Adrenal gland (tissue), 19 donors: ENCODE measurements around the gene TXNDC16. TPM values are rescaled to one million over a fixed set of nuclear protein-coding genes. Genes with fewer than 3 reads are reported as not detected.

Experiments
- DNase-seq, 7 donors: peaks; one replicate each; pipeline ENCODE4 v3.0.0-alpha.2; 2019 to 2020
- H3K27ac ChIP-seq, 5 donors: fragments of 200-600 bp; sonication (generic) in 4 of 5; 1 replicate in 3 of 5; 2 replicates in 2 of 5; pipeline versions ENCODE4 v1.5.1 to v1.8.0; 2016 to 2020; ENCODE audit warnings: mild to moderate bottlenecking in 1 of 5
- H3K27me3 ChIP-seq: fragments of 200-600 bp; 2 replicates; pipeline ENCODE4 v1.8.0; 2021
- H3K36me3 ChIP-seq, 2 donors: fragments of 200-600 bp; replicated peaks in 1 of 2; 1 replicate in 1 of 2; 2 replicates in 1 of 2; pipeline versions ENCODE4 v1.5.1 to v1.8.0; 2018 to 2022
- H3K4me1 ChIP-seq, 2 donors: fragments of 200-600 bp; replicated peaks in 1 of 2; 1 replicate in 1 of 2; 2 replicates in 1 of 2; pipeline versions ENCODE4 v1.5.1 to v1.8.0; 2018 to 2021
- H3K4me3 ChIP-seq, 4 donors: fragments of 200-600 bp; sonication (generic) in 3 of 4; one replicate each; pipeline ENCODE4 v1.5.1; 2016 to 2018
- H3K9me3 ChIP-seq, 3 donors: fragments of 200-600 bp; sonication (generic) in 1 of 3; replicated peaks in 1 of 3; 1 replicate in 2 of 3; 2 replicates in 1 of 3; pipeline versions ENCODE4 v1.5.1 to v1.8.0; 2016 to 2021
- CTCF ChIP-seq, 6 experiments: fragments of 450-650 bp in 4 of 6; fragments of 200-600 bp in 2 of 6; sonication (generic) in 1 of 6; IDR thresholded peaks; 1 replicate in 5 of 6; 2 replicates in 1 of 6; pipeline versions ENCODE4 v1.5.1 to v1.8.0; 2016 to 2021; ENCODE audit warnings: antibody characterized with exemption in 6 of 6, mild to moderate bottlenecking in 2 of 6, moderate library complexity in 1 of 6
- POLR2A ChIP-seq, 2 donors: fragments of 450-650 bp; IDR thresholded peaks; one replicate each; pipeline ENCODE4 v1.6.1; 2017; ENCODE audit warnings: antibody characterized with exemption in 2 of 2, mild to moderate bottlenecking in 2 of 2, moderate library complexity in 1 of 2
- WGBS, 4 donors: extraction: QIAGEN DNeasy Blood & Tissue Kit in 2 of 4; methylation state at CpG; one replicate each; pipeline versions ENCODE4 v1.1.5 to v1.1.7; 2013 to 2017; 5-methylcytosine and 5-hydroxymethylcytosine counted together
- intact Hi-C, 2 donors: fragments of 100-400 bp; cut with DNase I; formaldehyde crosslinking; loops; one replicate each; pipeline versions ENCODE4 v1.14.1 to v1.15.0; 2022 to 2023
- long read RNA-seq, 10 donors: library from polyadenylated mRNA in 3 of 10; unstranded in 2 of 10; stranded (forward) in 1 of 10; transcript quantifications; one replicate each; pipeline ENCODE4 v2.0.0 and lab custom pipeline, GENCODE V29; 2021 to 2026
- polyA plus RNA-seq, 3 donors: library from polyadenylated mRNA; stranded (reverse); fragments of 200-250 nt in 2 of 3; fragments of 350-450 nt in 1 of 3; fragmentation: Illumina TruSeq in 1 of 3; extraction: RNeasy Lipid Tissue Mini Kit (QIAGEN cat#74804) in 1 of 3; gene quantifications; one replicate each; pipeline ENCODE4 v1.2.3, GENCODE V29; 2013 to 2014
- total RNA-seq, 9 donors: library from RNA; depleted of rRNA in 4 of 9; stranded (reverse); fragments of >200 nt in 4 of 9; fragments of 120-200 nt in 1 of 9; fragmentation: NEBNext Ultra II Directional in 1 of 9; extraction: Animal tissue kit (Norgen Biotek cat#: 25700) in 1 of 9; gene quantifications; one replicate each; pipeline versions ENCODE4 v1.1.0 to v1.2.4, GENCODE V29; 2013 to 2023
- donor health status: healthy with polysubstance abuse.
- donor health status: Bipolar disorder and iron deficiency.
- donor health status: DM: yes; HTN: yes; CAD: no.
- donor health status: DM: no; HTN: no; CAD: no.
- donor health status: DM: no; HTN: no; CAD: no.
- donor health status: DM: yes; HTN: yes; CAD: no.

The TXNDC16 gene, protein sequence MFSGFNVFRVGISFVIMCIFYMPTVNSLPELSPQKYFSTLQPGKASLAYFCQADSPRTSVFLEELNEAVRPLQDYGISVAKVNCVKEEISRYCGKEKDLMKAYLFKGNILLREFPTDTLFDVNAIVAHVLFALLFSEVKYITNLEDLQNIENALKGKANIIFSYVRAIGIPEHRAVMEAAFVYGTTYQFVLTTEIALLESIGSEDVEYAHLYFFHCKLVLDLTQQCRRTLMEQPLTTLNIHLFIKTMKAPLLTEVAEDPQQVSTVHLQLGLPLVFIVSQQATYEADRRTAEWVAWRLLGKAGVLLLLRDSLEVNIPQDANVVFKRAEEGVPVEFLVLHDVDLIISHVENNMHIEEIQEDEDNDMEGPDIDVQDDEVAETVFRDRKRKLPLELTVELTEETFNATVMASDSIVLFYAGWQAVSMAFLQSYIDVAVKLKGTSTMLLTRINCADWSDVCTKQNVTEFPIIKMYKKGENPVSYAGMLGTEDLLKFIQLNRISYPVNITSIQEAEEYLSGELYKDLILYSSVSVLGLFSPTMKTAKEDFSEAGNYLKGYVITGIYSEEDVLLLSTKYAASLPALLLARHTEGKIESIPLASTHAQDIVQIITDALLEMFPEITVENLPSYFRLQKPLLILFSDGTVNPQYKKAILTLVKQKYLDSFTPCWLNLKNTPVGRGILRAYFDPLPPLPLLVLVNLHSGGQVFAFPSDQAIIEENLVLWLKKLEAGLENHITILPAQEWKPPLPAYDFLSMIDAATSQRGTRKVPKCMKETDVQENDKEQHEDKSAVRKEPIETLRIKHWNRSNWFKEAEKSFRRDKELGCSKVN
- total RNA-seq: 1 to 10 TPM; 1.7 to 7.2 (median 5.8) TPM
- polyA plus RNA-seq: 1 to 10 TPM; 1.3 to 5.5 (median 1.4) TPM
- long read RNA-seq, donor 1: 0 reads
- long read RNA-seq, donor 2: 0 reads
- long read RNA-seq, donor 3: 0 reads
- long read RNA-seq, donor 4, partial matches to known transcripts: 2 of 3 reads
- long read RNA-seq, donor 4, other reads (novel, unspliced or antisense): 1 of 3 reads
- long read RNA-seq, donor 5, full-length matches to known transcripts: 4 of 5 reads
- long read RNA-seq, donor 5, partial matches to known transcripts: 0 of 5 reads
- long read RNA-seq, donor 5, other reads (novel, unspliced or antisense): 1 of 5 reads
- long read RNA-seq, donor 6, partial matches to known transcripts: 0 of 1 reads
- long read RNA-seq, donor 6, other reads (novel, unspliced or antisense): 1 of 1 reads
- long read RNA-seq, donor 7, full-length matches to known transcripts: 1 of 1 reads
- long read RNA-seq, donor 7, partial matches to known transcripts: 0 of 1 reads
- long read RNA-seq, donor 7, other reads (novel, unspliced or antisense): 0 of 1 reads
- long read RNA-seq, donor 8: 0 reads
- long read RNA-seq, donor 9: 0 reads
- long read RNA-seq, donor 10: 0 reads

DNA sequence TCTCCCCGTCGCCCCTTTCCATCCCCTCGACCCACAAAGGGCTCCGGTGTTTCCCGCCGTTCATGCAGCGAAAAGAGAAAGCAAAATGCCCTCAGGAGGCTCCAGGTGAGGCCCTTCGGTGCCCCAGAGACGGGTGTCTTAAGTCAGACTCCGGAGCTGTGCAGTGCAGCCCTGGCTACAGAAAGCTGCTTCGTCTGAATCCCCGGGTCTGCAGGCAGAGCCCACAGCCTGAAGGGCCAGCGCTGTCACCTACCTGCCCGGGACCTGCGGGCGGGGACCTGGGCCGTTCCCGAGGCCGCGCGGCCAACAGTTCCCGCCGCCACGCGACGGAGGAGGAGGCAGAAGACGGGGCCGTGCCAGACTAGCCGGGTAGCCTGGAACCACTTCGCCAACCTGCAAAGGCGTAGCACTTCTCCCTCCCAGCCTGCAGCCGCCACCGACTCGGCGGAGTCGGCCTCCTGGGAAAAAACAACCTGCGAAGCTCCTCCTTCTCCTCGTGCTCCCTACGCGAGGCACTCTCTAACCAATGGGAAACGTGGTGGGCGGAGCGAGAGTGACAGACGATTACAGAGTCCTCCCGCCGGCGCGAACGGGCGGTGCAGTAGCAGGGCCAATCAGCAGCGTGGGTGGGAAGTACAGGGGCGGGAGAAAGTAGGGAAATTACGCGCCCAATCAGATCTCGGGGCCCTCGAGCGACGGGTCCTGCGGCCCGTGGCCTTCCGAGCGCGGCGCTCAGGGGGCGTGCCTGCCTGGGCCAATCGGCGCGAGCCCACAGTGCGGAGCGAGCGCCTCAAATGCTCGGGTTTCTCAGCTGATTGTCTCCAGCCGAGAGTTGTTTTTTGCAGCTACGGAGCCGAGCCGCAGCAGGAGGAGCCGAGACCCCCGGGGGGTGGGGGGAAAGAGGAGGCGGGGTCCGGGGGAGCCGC lies at the start of gene TXNDC16, which contains the start of gene GPR137C:
Gene TXNDC16 (minus strand): TSS at position 443 of the 926 bp plus-strand sequence. CDS start 8,948 bp downstream, outside the sequence.
Gene GPR137C (plus strand): TSS at position 774 of the 926 bp plus-strand sequence. CDS start 312 bp downstream, outside the sequence.
- Histone ChIP-seq H3K9me3 (no peaks in the 10 kb centered on the region), H3K4me3 (peak within 1 kb of the TSS; percentile 29 to 88 (median 60)), H3K27me3 (no peaks in the 10 kb centered on the region), H3K27ac (peak within 1 kb of the TSS; percentile 64 to 95 (median 91)), H3K36me3 (no peaks in the 10 kb centered on the region), H3K4me1 (peaks cover 5 to 25% of the 10 kb centered on the region in 2 donors)
- DNase-seq: peak; percentile 100
- TF ChIP-seq CTCF (IDR thresholded peaks at IDR 0.05): no peak
- peak; percentile 78 to 98 for TF ChIP-seq POLR2A (IDR thresholded peaks at IDR 0.05)
- intact Hi-C loops: loop anchor here in 1 of 2 donors (10.0 kb wide), 1 partner anchor 162 kb away; no protein-coding TSS in a partner anchor
- WGBS, 4 donors: 0% methylated on average over 4 to 81 of the region's 81 CpGs

GRCh38 chr14:52599974-52600373 lies 47.7 kb upstream of the TXNDC16 start:
- intact Hi-C loops: no loop called here
- H3K36me3 ChIP-seq: no peaks in the 10 kb centered on the region
- H3K27me3 ChIP-seq: no peaks in the 10 kb centered on the region
- DNase-seq: no peak
- no peaks in the 10 kb centered on the region for H3K9me3 ChIP-seq
- no peaks in the 10 kb centered on the region for H3K4me1 ChIP-seq
- WGBS, 4 donors: 89 to 95% (median 93%) methylated on average over 3 of the region's 3 CpGs
- H3K4me3 ChIP-seq: no peak overlapping the region
- H3K27ac ChIP-seq: no peak overlapping the region
- TF ChIP-seq CTCF (IDR thresholded peaks at IDR 0.05) (no peak), POLR2A (IDR thresholded peaks at IDR 0.05) (no peak)

DNA sequence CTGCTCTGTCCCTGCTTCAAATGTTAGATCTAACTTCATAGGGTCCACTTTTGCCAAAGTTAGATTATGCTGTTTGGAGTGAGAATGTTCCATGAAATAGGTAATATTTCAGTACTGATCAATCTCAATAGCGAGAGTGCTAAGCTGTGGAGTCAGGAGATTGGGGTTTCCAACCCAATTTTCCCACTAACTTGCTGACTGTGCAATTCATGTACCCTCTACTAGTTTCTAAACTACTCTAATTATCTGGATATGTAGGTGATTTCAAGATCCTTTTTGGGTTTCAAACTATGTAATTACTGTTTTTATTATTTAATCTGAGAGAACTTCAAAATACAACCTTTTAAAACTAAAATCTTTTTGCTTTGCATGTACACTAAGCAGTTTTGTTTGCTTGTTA lies 46.3 kb upstream of the TXNDC16 start:
- H3K4me1 ChIP-seq: no peaks in the 10 kb centered on the region
- no peak for TF ChIP-seq CTCF (IDR thresholded peaks at IDR 0.05)
- no peak for TF ChIP-seq POLR2A (IDR thresholded peaks at IDR 0.05)
- no peaks in the 10 kb centered on the region for H3K9me3 ChIP-seq
- H3K27ac ChIP-seq: no peak overlapping the region
- intact Hi-C loops: no loop called here
- no peaks in the 10 kb centered on the region for H3K27me3 ChIP-seq
- DNase-seq: no peak
- WGBS, 4 donors: 88 to 97% (median 93%) methylated on average over 1 of the region's 1 CpG
- no peaks in the 10 kb centered on the region for H3K36me3 ChIP-seq
- no peak overlapping the region for H3K4me3 ChIP-seq
